ENCODE results near the gene SART3. TPM values are rescaled to one million over a fixed set of nuclear protein-coding genes. Genes with fewer than 3 reads are reported as not detected.

Gene SART3
- total and polyA plus RNA-seq, 4 donors = 5.9 to 37.1 (median 23.5) TPM

DNA sequence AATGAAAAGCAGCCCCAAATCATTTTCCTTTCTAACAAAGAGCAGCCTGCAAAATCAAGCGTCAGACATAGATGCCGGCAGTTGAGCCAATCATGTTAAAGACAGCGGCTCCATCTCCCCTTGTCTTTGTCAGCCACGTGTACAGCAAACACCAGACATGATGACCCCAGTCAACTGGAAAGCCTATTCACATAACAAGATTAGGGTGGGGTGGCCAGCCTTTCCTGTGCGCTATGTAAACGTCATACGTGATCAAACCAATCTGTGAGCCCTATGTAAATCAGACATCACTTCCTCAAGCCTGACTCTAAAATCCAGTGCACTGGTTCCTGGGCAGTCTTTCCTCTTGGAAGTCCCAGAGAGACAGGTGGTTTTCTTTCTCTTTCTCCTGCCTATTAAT lies 55.8 kb downstream of the SART3 start:
- peaks cover 4 to 12% (median 6%) of the 10 kb centered on the region in 4 donors for H3K9me3 ChIP-seq (ENCODE audit: control insufficient read depth in 4 of 4, low read length in 3 of 4)
- peaks cover 0 to 5% (median 0%) of the 10 kb centered on the region in 4 donors for H3K27me3 ChIP-seq (ENCODE audit: control insufficient read depth in 4 of 4, insufficient read depth in 4 of 4, low read length in 3 of 4)
- no peak overlapping the region for H3K27ac ChIP-seq (ENCODE audit: low read depth in 1 of 2, low read length in 2 of 2)
- no peak overlapping the region for H3K4me3 ChIP-seq (ENCODE audit: low read depth in 1 of 3, low read length in 3 of 3)
- no peaks in the 10 kb centered on the region for H3K36me3 ChIP-seq (ENCODE audit: control insufficient read depth in 4 of 4, insufficient read depth in 3 of 4, low read depth in 1 of 4, low read length in 3 of 4)
- DNase-seq (ENCODE audit: low spot score) = no peak
- H3K4me1 ChIP-seq (ENCODE audit: control insufficient read depth in 4 of 4, insufficient read depth in 4 of 4, low read length in 3 of 4) = no peaks in the 10 kb centered on the region
- no peak for TF ChIP-seq GABPA (IDR thresholded peaks at IDR 0.05 in 1 of 2, conservative IDR thresholded peaks at IDR 0.05 in 1 of 2)
- 69% methylated on average over 7 of the region's 7 CpGs for WGBS
- no peak overlapping the region for H3K9ac ChIP-seq (ENCODE audit: low read depth in 1 of 2, low read length in 2 of 2)

DNA sequence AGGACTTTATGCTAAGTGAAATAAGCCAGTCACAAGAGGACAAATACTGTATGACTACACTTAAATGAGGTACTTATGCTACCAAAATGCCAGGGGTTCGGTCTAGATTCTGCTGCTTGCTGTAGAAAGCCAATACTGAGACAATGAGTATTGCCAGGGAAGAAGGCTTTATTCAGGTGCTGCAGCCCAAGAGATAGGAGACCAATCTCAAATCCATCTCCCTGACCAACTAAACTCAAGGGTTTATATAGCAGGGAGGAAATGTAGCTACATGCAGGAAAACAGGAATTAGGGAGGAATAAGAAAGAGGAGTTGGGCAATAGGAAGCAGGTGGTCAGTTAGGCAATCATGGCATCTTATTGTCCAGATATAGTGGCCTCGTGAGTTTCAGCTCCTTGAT lies 58.1 kb downstream of the SART3 start:
- Histone ChIP-seq H3K27ac (ENCODE audit: low read depth in 1 of 2, low read length in 2 of 2) (no peak overlapping the region), H3K4me3 (ENCODE audit: low read depth in 1 of 3, low read length in 3 of 3) (no peak overlapping the region), H3K9ac (ENCODE audit: low read depth in 1 of 2, low read length in 2 of 2) (no peak overlapping the region), H3K27me3 (ENCODE audit: control insufficient read depth in 4 of 4, insufficient read depth in 4 of 4, low read length in 3 of 4) (peaks cover 0 to 5% (median 0%) of the 10 kb centered on the region in 4 donors), H3K9me3 (ENCODE audit: control insufficient read depth in 4 of 4, low read length in 3 of 4) (peaks cover 4 to 9% (median 6%) of the 10 kb centered on the region in 4 donors), H3K36me3 (ENCODE audit: control insufficient read depth in 4 of 4, insufficient read depth in 3 of 4, low read depth in 1 of 4, low read length in 3 of 4) (no peaks in the 10 kb centered on the region), H3K4me1 (ENCODE audit: control insufficient read depth in 4 of 4, insufficient read depth in 4 of 4, low read length in 3 of 4) (no peaks in the 10 kb centered on the region)
- TF ChIP-seq FOXA1 (IDR thresholded peaks at IDR 0.05) (no peak), RXRA (IDR thresholded peaks at IDR 0.05) (no peak), ZBTB33 (IDR thresholded peaks at IDR 0.05) (no peak), RAD21 (IDR thresholded peaks at IDR 0.05) (no peak), HNF4A (conservative IDR thresholded peaks at IDR 0.05) (no peak), EGR1 (IDR thresholded peaks at IDR 0.05; ENCODE audit: low read depth in 2 of 2) (no peak), GABPA (IDR thresholded peaks at IDR 0.05 in 1 of 2, conservative IDR thresholded peaks at IDR 0.05 in 1 of 2) (no peak), YY1 (IDR thresholded peaks at IDR 0.05) (no peak), JUND (IDR thresholded peaks at IDR 0.05) (no peak), CTCF (IDR thresholded peaks at IDR 0.05; ENCODE audit: low read depth, low read length, missing input control) (no peak), TAF1 (conservative IDR thresholded peaks at IDR 0.05) (no peak)
- TF ChIP-seq, protein P1, sequence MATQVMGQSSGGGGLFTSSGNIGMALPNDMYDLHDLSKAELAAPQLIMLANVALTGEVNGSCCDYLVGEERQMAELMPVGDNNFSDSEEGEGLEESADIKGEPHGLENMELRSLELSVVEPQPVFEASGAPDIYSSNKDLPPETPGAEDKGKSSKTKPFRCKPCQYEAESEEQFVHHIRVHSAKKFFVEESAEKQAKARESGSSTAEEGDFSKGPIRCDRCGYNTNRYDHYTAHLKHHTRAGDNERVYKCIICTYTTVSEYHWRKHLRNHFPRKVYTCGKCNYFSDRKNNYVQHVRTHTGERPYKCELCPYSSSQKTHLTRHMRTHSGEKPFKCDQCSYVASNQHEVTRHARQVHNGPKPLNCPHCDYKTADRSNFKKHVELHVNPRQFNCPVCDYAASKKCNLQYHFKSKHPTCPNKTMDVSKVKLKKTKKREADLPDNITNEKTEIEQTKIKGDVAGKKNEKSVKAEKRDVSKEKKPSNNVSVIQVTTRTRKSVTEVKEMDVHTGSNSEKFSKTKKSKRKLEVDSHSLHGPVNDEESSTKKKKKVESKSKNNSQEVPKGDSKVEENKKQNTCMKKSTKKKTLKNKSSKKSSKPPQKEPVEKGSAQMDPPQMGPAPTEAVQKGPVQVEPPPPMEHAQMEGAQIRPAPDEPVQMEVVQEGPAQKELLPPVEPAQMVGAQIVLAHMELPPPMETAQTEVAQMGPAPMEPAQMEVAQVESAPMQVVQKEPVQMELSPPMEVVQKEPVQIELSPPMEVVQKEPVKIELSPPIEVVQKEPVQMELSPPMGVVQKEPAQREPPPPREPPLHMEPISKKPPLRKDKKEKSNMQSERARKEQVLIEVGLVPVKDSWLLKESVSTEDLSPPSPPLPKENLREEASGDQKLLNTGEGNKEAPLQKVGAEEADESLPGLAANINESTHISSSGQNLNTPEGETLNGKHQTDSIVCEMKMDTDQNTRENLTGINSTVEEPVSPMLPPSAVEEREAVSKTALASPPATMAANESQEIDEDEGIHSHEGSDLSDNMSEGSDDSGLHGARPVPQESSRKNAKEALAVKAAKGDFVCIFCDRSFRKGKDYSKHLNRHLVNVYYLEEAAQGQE (IDR thresholded peaks at IDR 0.05) = no peak
- whole genome bisulfite sequencing = 52% methylated on average over 2 of the region's 2 CpGs
- DNase-seq (ENCODE audit: low spot score) = no peak

All from liver (tissue), 9 donors.